Muscle of leg (tissue), 11 donors: ENCODE results near the gene NEK2. TPM values are rescaled to one million over a fixed set of nuclear protein-coding genes. Genes with fewer than 3 reads are reported as not detected.
A peak's percentile ranks its signal among the peaks of the same experiment; 100 is the strongest.

ENCODE experiments used
- DNase-seq: peaks from one replicate; pipeline ENCODE4 v3.0.0; 2013
- H3K27ac ChIP-seq: one replicate; pipeline ENCODE4 v1.5.1; 2013; ENCODE audit warnings: mild to moderate bottlenecking, low read length, control low read depth
- H3K27me3 ChIP-seq: one replicate; pipeline ENCODE4 v1.6.1; 2013; ENCODE audit warnings: low read length; ENCODE audit not compliant: control insufficient read depth, insufficient read depth
- H3K36me3 ChIP-seq: one replicate; pipeline ENCODE4 v1.6.1; 2013; ENCODE audit warnings: low read length; ENCODE audit not compliant: control insufficient read depth, insufficient read depth
- H3K4me1 ChIP-seq: one replicate; pipeline ENCODE4 v1.6.1; 2013; ENCODE audit warnings: low read length; ENCODE audit not compliant: control insufficient read depth, insufficient read depth
- H3K4me3 ChIP-seq: one replicate; pipeline ENCODE4 v1.5.1; 2013; ENCODE audit warnings: low read length, control low read depth
- H3K9me3 ChIP-seq: replicated peaks from 2 replicates; pipeline ENCODE4 v1.6.1; 2013; ENCODE audit warnings: low read depth, low read length; ENCODE audit not compliant: control insufficient read depth
- WGBS: methylation state at CpG from one replicate; pipeline ENCODE4 v1.1.5; 2013; ENCODE audit warnings: missing lambda C conversion rate; ENCODE audit not compliant: insufficient coverage; 5-methylcytosine and 5-hydroxymethylcytosine counted together
- polyA plus RNA-seq, 8 donors: library from polyadenylated mRNA; unstranded; fragments of 120-200 nt; gene quantifications; one replicate each; pipeline versions ENCODE4 v1.2.1 to v1.2.3, GENCODE V29; 2013; ENCODE audit warnings: inconsistent platforms in 1 of 8, low replicate concordance in 1 of 8; ENCODE audit not compliant: insufficient read length in 8 of 8, insufficient read depth in 1 of 8
- total RNA-seq: library from RNA; stranded (reverse); fragments of 120-200 nt; gene quantifications from one replicate; pipeline ENCODE4 v1.2.4, GENCODE V29; 2013

The NEK2 gene
- total and polyA plus RNA-seq, 9 donors = 6.0 to 11.5 (median 8.4) TPM

DNA sequence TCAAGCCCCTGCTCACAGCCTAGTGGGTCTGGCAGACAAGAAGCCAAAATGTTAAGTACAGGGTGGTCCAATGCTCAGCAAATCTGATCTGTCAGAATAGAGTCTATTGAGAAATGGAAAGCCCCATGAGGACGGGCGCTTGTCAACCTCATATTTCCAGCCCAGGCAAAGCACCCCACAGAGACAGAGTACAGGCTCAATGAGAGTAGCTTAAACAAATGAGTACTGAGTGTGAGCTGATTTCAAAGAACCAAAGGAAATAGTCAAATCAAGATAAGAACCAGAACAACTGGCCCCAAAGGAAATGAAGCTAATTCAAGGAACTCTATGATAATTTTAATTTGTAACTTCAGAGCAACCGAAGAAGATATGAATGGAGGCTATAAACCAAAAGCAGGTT lies 51.9 kb downstream of the NEK2 start:
- no peaks in the 10 kb centered on the region for H3K36me3 ChIP-seq
- no peak overlapping the region for H3K4me3 ChIP-seq
- H3K4me1 ChIP-seq = peaks cover 4% of the 10 kb centered on the region
- DNase-seq = no peak
- no peak overlapping the region for H3K27ac ChIP-seq
- H3K9me3 ChIP-seq = no peaks in the 10 kb centered on the region
- no peaks in the 10 kb centered on the region for H3K27me3 ChIP-seq
- no CpG with 5 or more reads among the region's 3 CpGs for WGBS

DNA sequence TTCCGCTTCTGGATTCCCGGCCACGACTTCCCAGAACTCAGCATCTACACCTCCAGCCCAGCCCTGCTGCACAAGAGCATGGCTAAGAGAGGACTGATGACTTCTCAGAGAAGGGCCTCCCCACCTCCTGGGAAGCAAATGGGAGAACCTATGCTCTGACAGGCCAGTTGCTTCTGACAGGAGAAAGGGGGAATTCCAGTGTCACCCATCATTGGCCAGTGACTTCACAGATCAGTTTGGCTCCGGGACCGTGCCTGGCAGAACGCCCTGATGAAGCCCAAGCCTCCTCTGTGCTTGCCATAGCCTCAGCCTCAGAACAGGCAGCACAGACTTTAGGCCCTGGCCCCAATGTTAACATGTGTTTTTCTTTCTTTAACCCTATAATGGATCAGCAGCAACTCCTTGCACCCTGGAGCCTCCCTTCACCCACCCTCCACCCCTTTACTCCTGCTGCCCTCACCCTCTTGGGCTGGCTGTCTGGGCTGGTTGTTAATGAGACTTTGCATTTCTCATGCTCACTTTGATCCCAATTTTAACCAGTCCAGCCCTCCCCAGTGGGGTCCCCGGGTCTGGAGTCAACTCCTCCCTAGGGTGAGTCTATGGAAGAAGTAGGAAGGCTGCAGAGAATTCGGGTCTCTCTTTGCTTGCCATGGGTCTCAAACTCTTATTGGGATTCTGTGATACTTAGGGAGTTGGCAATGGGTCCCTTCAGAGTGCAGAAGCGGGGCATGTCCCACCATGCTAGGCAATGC lies 53.8 kb downstream of the NEK2 start:
- H3K9me3 ChIP-seq = no peaks in the 10 kb centered on the region
- no peaks in the 10 kb centered on the region for H3K36me3 ChIP-seq
- no peaks in the 10 kb centered on the region for H3K27me3 ChIP-seq
- DNase-seq = no peak
- WGBS = 35% methylated on average over 3 of the region's 9 CpGs
- no peak overlapping the region for H3K4me3 ChIP-seq
- peaks cover 4% of the 10 kb centered on the region for H3K4me1 ChIP-seq
- H3K27ac ChIP-seq = no peak overlapping the region

DNA sequence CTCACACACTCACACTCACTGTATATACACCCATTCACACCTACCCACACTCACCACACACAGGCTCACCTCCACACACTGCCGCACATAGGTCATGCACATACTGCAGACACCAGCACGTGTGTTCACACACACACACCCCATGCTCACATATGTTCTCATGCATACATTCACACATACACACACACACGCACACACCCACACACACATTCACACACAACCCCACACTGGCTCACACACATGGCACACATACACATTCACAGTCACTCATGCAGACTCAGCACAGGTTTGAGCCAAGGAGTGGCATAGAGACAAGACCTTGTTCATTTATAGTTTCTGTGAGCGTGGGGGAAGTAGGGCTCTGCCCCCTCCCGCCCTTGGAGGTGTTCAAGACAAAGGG lies 55.3 kb downstream of the NEK2 start:
- no peak for DNase-seq
- H3K4me1 ChIP-seq = peaks cover 11% of the 10 kb centered on the region
- H3K36me3 ChIP-seq = no peaks in the 10 kb centered on the region
- WGBS = 89% methylated on average over 5 of the region's 5 CpGs
- H3K27ac ChIP-seq = no peak overlapping the region
- H3K4me3 ChIP-seq = no peak overlapping the region
- H3K27me3 ChIP-seq = no peaks in the 10 kb centered on the region
- no peaks in the 10 kb centered on the region for H3K9me3 ChIP-seq

DNA sequence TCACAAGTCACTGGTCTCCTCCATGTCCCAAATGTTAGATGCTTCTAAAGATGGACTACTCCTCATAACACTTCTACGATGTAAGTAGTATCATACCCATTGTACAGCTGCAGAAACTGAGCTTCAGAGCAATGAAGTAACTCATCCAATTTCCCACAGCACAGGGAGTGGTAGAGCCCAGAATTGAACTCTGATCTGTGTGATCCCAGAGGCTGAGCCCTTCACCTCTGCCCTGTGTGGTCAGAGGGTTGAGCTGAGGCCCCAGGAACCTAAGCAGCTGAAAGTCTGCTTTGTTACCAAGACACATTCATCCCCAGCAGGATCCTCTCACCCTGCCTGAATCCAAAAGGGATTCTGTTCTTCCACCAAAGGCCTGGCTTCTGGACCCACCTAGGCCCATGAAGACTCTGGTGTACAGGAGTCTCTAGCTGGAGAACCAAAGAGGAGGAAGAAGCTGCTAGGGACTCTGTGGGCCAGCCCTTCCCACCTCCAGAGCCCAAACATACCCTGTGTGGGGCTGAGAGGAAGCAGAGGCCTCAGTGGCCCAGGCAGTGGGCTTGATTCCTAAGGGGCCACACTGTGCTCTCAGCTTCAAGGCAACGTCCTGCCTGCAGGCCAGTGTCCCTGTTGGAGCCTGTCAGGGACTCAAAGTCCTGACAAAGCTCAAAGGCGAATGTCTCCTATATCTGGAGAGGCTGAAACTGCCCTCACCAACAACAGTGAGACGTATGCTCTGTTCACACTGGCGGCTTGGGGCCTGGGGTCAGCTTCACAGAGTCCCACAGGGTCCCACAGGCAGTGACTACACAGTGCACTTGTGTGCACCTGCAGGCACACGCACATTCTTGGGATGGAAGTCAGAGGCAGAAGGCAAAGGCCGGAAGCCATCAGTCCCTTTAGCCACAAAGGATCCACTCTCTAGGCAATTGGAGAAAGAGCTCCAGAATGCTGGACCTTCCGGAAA lies 56.1 kb downstream of the NEK2 start:
- Histone ChIP-seq H3K4me3 (no peak overlapping the region), H3K4me1 (peaks cover 11% of the 10 kb centered on the region), H3K36me3 (no peaks in the 10 kb centered on the region), H3K27ac (no peak overlapping the region), H3K27me3 (no peaks in the 10 kb centered on the region), H3K9me3 (no peaks in the 10 kb centered on the region)
- no peak for DNase-seq
- 63% methylated on average over 6 of the region's 8 CpGs for WGBS

DNA sequence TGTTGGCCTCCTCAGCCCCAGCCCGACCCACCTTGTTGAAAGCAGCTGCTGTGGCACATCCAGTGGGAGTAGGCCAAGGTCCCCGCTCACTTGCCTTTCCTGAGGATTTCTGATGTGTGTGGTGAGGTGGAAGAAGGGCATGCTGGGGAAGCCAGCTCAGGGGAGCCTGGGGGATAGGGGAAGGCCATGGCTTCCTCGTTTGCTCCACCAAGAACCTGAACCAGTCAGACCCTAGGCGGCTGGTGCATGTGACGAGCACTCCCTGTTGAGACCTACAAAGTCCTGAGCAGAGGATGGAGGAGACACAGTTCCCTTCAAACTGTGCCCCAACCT lies 58.5 kb downstream of the NEK2 start:
- no peak for DNase-seq
- WGBS = 86% methylated on average over 4 of the region's 5 CpGs
- peaks cover 18% of the 10 kb centered on the region for H3K4me1 ChIP-seq
- no peak overlapping the region for H3K4me3 ChIP-seq
- H3K36me3 ChIP-seq = no peaks in the 10 kb centered on the region
- H3K27ac ChIP-seq = no peak overlapping the region
- H3K9me3 ChIP-seq = no peaks in the 10 kb centered on the region
- no peaks in the 10 kb centered on the region for H3K27me3 ChIP-seq

DNA sequence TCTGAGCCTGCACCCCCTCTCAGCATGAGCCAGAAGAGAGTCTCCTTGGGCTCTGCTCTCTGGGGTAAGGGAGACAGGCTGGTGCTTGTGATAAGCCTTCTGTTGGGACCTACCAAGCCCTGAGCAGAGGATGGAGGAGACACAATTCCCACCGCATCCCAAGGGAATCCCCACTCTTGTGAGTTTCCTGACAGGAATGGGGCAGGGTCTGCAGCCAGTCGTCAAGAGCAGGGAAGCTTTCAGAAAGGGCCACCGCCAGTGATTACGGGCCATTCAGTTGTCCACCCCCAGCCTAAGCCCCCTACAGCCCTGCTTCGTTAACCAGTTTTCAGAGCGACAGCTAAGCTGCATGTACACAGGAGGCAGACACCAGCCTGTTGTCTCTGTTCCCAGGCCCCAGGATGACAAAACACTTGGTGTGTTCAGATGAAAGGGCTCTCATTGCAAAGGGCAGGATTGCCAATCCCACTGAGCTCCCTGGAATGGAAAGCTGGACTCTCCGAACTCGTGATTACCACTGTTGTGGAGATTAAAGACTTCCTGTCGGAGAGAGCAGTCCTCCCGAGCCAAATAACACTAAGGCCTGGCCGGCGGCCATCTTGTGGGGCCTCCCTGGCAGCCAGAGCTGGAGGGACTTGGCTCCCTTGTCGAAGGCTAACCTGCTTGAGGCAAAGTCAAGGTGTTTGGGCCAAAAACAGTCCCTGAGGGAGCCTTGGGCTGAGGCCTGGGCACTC lies 59.0 kb downstream of the NEK2 start:
- Histone ChIP-seq H3K27me3 (no peaks in the 10 kb centered on the region), H3K27ac (no peak overlapping the region), H3K9me3 (no peaks in the 10 kb centered on the region), H3K4me3 (no peak overlapping the region), H3K4me1 (peaks cover 21% of the 10 kb centered on the region), H3K36me3 (no peaks in the 10 kb centered on the region)
- 47% methylated on average over 8 of the region's 13 CpGs for WGBS
- DNase-seq = peak; percentile 81

DNA sequence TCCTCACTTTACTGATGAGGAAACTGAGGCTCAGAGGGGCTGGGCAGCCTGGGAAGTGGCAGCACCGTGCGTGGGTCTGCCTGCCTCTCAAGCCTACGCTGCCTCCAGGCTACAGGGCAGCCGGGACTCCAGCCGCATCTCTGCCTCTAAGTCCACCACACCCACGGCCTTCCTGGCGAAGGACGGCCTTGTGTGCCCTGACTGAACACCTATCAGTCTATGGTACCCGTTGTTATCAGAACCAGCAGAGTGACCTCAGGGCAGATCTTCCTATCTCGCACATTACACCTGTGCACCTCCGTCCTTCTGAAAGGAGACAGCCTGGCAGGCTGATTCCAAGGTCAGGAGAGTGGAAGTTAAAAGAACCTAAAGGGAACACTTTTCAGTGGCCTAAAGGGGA lies 60.8 kb downstream of the NEK2 start:
- Histone ChIP-seq H3K9me3 (no peaks in the 10 kb centered on the region), H3K4me1 (peaks cover 28% of the 10 kb centered on the region), H3K4me3 (no peak overlapping the region), H3K27ac (no peak overlapping the region), H3K36me3 (no peaks in the 10 kb centered on the region), H3K27me3 (no peaks in the 10 kb centered on the region)
- 86% methylated on average over 8 of the region's 11 CpGs for WGBS
- DNase-seq = no peak

DNA sequence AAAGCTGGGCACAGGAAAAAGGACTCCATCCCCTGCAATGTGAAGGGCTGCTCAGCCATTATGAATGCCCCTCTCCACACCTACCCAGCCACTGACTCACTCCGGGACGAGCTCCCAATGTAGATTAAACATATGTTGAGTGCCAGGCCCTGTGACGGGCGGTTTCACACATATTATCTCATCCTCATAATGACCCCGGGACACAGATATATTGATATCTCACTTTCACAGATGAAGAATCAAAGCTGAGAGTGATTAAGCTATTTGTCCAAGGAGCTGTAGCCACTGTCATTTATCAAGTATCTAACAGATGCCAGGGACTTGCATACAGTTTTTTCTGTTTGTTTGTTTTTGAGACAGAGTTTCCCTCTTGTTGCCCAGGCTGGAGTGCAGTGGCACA lies 61.5 kb downstream of the NEK2 start:
- no peaks in the 10 kb centered on the region for H3K9me3 ChIP-seq
- H3K27ac ChIP-seq = no peak overlapping the region
- H3K4me3 ChIP-seq = no peak overlapping the region
- no peak for DNase-seq
- no peaks in the 10 kb centered on the region for H3K27me3 ChIP-seq
- no CpG with 5 or more reads among the region's 5 CpGs for WGBS
- peaks cover 28% of the 10 kb centered on the region for H3K4me1 ChIP-seq
- H3K36me3 ChIP-seq = no peaks in the 10 kb centered on the region

DNA sequence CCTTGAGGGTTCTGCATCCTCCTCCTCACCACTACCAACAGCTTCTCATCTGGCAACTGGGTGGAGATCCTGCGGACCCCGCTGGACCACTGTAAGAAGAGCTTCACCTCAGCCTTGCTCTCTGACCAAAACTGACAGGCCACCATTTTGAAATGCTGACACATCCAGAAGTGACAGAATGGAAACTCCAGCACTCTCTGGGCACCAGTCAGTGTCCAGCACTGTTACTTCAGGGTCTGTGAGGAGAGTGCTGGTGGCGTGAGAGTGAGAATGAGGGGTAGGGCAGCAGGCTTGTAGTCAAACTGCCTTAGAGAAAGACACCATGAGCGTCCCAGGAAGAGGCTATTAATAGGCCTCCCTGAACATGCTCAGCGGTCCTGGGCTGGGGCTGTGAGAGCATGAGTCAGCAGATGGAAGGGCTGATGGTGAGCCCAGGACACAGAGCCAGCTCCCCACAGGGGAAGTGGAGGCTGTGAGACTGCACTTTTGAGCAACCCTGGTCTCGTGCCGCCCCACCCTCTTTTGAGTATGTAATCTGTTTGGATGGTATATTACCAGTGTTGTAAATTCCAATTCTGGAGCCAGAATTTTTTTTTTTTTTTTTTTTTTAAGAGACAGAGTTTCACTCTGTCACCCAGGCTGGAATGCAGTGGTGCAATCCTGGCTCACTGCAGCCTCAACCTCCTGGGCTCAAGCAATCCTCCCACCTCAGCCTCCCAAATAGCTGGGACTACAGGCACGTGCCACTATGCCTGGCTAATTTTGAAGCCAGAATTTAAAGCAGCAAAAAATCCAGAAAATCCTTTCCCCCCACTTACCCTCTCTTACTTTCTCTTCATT lies 62.1 kb downstream of the NEK2 start:
- peak; percentile 86 for DNase-seq
- H3K36me3 ChIP-seq = no peaks in the 10 kb centered on the region
- H3K4me3 ChIP-seq = no peak overlapping the region
- H3K27ac ChIP-seq = no peak overlapping the region
- H3K9me3 ChIP-seq = no peaks in the 10 kb centered on the region
- H3K4me1 ChIP-seq = peaks cover 28% of the 10 kb centered on the region
- 62% methylated on average over 5 of the region's 8 CpGs for WGBS
- no peaks in the 10 kb centered on the region for H3K27me3 ChIP-seq
